GM12864 (cell line): Measurements from ENCODE around the gene CT45A6.
"Not testable (repeated sequence)": the region's sequence is repeated elsewhere in the genome, so short reads cannot be mapped to it uniquely, and the experiment has no call there.

ENCODE experiments used
- DNase-seq: peaks from one replicate; pipeline ENCODE4 v3.0.0-alpha.2; 2011; ENCODE audit warnings: low read depth
- H3K4me3 ChIP-seq: 2 replicates; pipeline ENCODE4 v1.5.1; 2011; ENCODE audit warnings: mild to moderate bottlenecking, low read depth, low read length, control low read depth

CT45A6 gene

GRCh38 chrX:135802687-135803086 lies at the start of gene CT45A6:
CT45A6 (minus strand) TSS chrX:135802787; CDS start chrX:135798993, 3,794 bp downstream.
- DNase-seq, H3K4me3 ChIP-seq: not testable (repeated sequence)

GRCh38 chrX:135837180-135837579 lies 34.6 kb upstream of the CT45A6 start, which contains the start of gene CT45A7:
CT45A7 (minus strand) TSS chrX:135837280; CDS start chrX:135833533, 3,747 bp downstream.
- not testable (repeated sequence) for DNase-seq, H3K4me3 ChIP-seq

GRCh38 chrX:135819912-135820311 lies 17.3 kb upstream of the CT45A6 start, which contains the start of gene CT45A2:
CT45A2 (minus strand) TSS chrX:135820012; CDS start chrX:135816265, 3,747 bp downstream.
- H3K4me3 ChIP-seq, DNase-seq: not testable (repeated sequence)

- not testable (repeated sequence) for H3K4me3 ChIP-seq
Observed at GRCh38 chrX:135785403-135785802, 17.2 kb downstream of the CT45A6 start, which contains the start of gene CT45A5. CT45A5 (minus strand) TSS chrX:135785503; CDS start chrX:135781729, 3,774 bp downstream.

GRCh38 chrX:135768091-135768490 lies 34.5 kb downstream of the CT45A6 start, which contains the start of gene CT45A3:
CT45A3 (minus strand) TSS chrX:135768191; CDS start chrX:135764444, 3,747 bp downstream.
- not testable (repeated sequence) for DNase-seq, H3K4me3 ChIP-seq

More at GRCh38 chrX:135785403-135785802, 17.2 kb downstream of the CT45A6 start, which contains the start of gene CT45A5:
- not testable (repeated sequence) for DNase-seq

GRCh38 chrX:135744739-135745138 lies 57.8 kb downstream of the CT45A6 start:
- not testable (repeated sequence) for DNase-seq, H3K4me3 ChIP-seq
